ENCODE results near the gene BASP1. TPM values are rescaled to one million over a fixed set of nuclear protein-coding genes. Genes with fewer than 3 reads are reported as not detected.

The BASP1 gene
- total and polyA plus RNA-seq, 10 of the 15 experiments (the other 5 are each of a cell fraction or from before 2014, with no cell fraction given), result 27.3 to 190 (median 102) TPM

DNA sequence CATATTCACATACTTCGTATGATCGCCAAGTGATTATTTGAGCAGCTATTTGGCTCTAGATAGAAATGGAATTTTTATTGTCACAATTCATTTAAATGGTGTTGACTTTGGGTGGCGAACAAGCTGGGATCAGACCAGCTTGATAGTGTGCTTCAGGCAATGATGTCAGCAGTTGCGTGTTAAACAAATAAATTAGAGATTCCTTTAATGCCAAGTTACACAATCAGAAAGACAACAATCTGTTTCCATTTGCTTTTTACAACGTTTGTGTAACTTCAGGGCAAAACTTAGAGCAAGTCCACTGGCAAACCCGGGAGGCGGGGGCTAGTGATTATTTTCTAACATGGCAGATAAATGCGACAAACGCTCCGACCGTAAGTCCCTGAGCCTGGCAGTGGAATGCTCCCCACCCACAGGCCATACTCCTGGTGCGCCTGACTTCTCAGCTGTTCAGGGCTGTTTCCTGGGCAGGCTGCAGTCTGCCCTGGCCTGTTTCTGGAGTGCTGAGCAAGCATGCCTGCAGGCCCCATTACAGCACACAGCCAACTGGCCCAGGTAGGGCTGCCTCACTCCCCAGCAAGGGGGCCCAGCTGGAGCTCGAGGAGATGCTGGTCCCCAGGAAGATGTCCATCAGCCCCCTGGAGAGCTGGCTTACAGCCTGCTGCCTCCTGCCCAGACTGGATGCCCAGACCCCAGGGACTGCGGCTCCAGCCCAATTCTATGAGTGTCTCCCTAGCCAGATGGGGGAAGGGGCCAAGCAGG is 88.7 kb downstream of the BASP1 start:
- no peak overlapping the region for H3K9ac ChIP-seq (ENCODE audit: control insufficient read depth, insufficient read depth, low read length)
- in situ Hi-C loops (cut with MboI), result no loop called here
- no peaks in the 10 kb centered on the region for H3K27me3 ChIP-seq (replicated peaks in 1 of 2; ENCODE audit: control insufficient read depth in 2 of 2, insufficient read depth in 2 of 2, low read length in 1 of 2)
- no peaks in the 10 kb centered on the region for H3K4me1 ChIP-seq (ENCODE audit: control insufficient read depth, insufficient read depth, low read length)
- TF ChIP-seq TCF7 (IDR thresholded peaks at IDR 0.05; ENCODE audit: borderline replicate concordance), result no peak
- TF ChIP-seq, protein P1, sequence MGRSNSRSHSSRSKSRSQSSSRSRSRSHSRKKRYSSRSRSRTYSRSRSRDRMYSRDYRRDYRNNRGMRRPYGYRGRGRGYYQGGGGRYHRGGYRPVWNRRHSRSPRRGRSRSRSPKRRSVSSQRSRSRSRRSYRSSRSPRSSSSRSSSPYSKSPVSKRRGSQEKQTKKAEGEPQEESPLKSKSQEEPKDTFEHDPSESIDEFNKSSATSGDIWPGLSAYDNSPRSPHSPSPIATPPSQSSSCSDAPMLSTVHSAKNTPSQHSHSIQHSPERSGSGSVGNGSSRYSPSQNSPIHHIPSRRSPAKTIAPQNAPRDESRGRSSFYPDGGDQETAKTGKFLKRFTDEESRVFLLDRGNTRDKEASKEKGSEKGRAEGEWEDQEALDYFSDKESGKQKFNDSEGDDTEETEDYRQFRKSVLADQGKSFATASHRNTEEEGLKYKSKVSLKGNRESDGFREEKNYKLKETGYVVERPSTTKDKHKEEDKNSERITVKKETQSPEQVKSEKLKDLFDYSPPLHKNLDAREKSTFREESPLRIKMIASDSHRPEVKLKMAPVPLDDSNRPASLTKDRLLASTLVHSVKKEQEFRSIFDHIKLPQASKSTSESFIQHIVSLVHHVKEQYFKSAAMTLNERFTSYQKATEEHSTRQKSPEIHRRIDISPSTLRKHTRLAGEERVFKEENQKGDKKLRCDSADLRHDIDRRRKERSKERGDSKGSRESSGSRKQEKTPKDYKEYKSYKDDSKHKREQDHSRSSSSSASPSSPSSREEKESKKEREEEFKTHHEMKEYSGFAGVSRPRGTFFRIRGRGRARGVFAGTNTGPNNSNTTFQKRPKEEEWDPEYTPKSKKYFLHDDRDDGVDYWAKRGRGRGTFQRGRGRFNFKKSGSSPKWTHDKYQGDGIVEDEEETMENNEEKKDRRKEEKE (IDR thresholded peaks at IDR 0.05), result no peak
- TF ChIP-seq EED (IDR thresholded peaks at IDR 0.05; ENCODE audit: low read depth), result no peak
- ChIA-PET CTCF (interaction anchor here (1.1 kb wide), 1 partner anchor 13 kb away, joined by 5 read pairs; no protein-coding TSS in a partner anchor), RAD21 (ENCODE audit: unreplicated experiment) (no interaction called here), SMC1A (ENCODE audit: uncharacterized antibody, unreplicated experiment) (interaction anchor here (0.9 to 1.5 kb wide), 7 partner anchors 9 to 90 kb away, joined by 3 to 5 read pairs (median 3); no protein-coding TSS in a partner anchor), POLR2A (interaction anchor here (0.6 kb wide), 1 partner anchor 20 kb away, joined by 3 read pairs; no protein-coding TSS in a partner anchor)
- no peaks in the 10 kb centered on the region for H3K36me3 ChIP-seq (ENCODE audit: control insufficient read depth in 2 of 2, insufficient read depth in 2 of 2, low read length in 1 of 2)
- BruUV-seq (replicated peaks), result no TSS peak
- no peak overlapping the region for H3K4me3 ChIP-seq
- FAIRE-seq (no peak), DNase-seq (ENCODE audit: low read depth, low spot score) (no peak), ATAC-seq (no peak)
- no peaks in the 10 kb centered on the region for H4K20me1 ChIP-seq (ENCODE audit: control insufficient read depth, insufficient read depth)
- no peaks in the 10 kb centered on the region for H3K79me2 ChIP-seq (ENCODE audit: control insufficient read depth, insufficient read depth, low read length)
- 71% methylated on average over 14 of the region's 14 CpGs for WGBS (ENCODE audit: insufficient coverage, insufficient replicate concordance, low lambda C conversion rate, missing lambda C conversion rate)
- no peaks in the 10 kb centered on the region for H3K9me3 ChIP-seq (replicated peaks; ENCODE audit: control insufficient read depth, insufficient read depth, low read length)
- H2AFZ ChIP-seq (ENCODE audit: control insufficient read depth, low read depth, low read length), result no peak overlapping the region
- no peak overlapping the region for H3K27ac ChIP-seq (ENCODE audit: control insufficient read depth, insufficient read depth)
- intact Hi-C loops (cut with micrococcal nuclease; ENCODE audit: unreplicated experiment), result no loop called here
- no peak overlapping the region for H3K4me2 ChIP-seq (ENCODE audit: control insufficient read depth, insufficient read depth)
